ENCODE measurements around the gene KDM4B. TPM values are rescaled to one million over a fixed set of nuclear protein-coding genes. Genes with fewer than 3 reads are reported as not detected.

The KDM4B gene
- total RNA-seq, 4 donors from 2014 or later: 26.6 to 84.2 (median 39.9) TPM

GRCh38 chr19:5057860-5058259, 88.9 kb downstream of the KDM4B start:
- H3K27ac ChIP-seq: no peak overlapping the region
- H3K4me1 ChIP-seq: no peaks in the 10 kb centered on the region
- H3K9me3 ChIP-seq: peaks cover 0 to 2% of the 10 kb centered on the region in 2 donors
- TF ChIP-seq POLR2AphosphoS5 (IDR thresholded peaks at IDR 0.05) (no peak), POLR2A (IDR thresholded peaks at IDR 0.05) (no peak), EP300 (IDR thresholded peaks at IDR 0.05; ENCODE audit: low read depth) (no peak)
- TF ChIP-seq, protein P1, sequence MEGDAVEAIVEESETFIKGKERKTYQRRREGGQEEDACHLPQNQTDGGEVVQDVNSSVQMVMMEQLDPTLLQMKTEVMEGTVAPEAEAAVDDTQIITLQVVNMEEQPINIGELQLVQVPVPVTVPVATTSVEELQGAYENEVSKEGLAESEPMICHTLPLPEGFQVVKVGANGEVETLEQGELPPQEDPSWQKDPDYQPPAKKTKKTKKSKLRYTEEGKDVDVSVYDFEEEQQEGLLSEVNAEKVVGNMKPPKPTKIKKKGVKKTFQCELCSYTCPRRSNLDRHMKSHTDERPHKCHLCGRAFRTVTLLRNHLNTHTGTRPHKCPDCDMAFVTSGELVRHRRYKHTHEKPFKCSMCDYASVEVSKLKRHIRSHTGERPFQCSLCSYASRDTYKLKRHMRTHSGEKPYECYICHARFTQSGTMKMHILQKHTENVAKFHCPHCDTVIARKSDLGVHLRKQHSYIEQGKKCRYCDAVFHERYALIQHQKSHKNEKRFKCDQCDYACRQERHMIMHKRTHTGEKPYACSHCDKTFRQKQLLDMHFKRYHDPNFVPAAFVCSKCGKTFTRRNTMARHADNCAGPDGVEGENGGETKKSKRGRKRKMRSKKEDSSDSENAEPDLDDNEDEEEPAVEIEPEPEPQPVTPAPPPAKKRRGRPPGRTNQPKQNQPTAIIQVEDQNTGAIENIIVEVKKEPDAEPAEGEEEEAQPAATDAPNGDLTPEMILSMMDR (IDR thresholded peaks at IDR 0.05): no peak
- in situ Hi-C loops (cut with MboI; ENCODE audit: low pct_ligation_motif_present in 1 of 4, low pct_unique_long_range_greater_than_20kb in 1 of 4, low sequenced_read_pairs in 3 of 4): loop anchor here in 1 of 4 donors (25.0 kb wide), 1 partner anchor 529 kb away; no protein-coding TSS in a partner anchor
- no peak overlapping the region for H3K4me3 ChIP-seq
- H3K27me3 ChIP-seq: no peaks in the 10 kb centered on the region
- intact Hi-C loops (cut with DNase I; ENCODE audit: low total_unique reads): no loop called here
- no peak for DNase-seq
- H3K36me3 ChIP-seq: peaks cover 0 to 5% (median under 1%) of the 10 kb centered on the region in 4 donors
- WGBS, 2 donors (ENCODE audit: low coverage in 1 of 2): 88% methylated on average over 5 of the region's 5 CpGs; no CpG with 5 or more reads in 1 of the 2 donors

DNA sequence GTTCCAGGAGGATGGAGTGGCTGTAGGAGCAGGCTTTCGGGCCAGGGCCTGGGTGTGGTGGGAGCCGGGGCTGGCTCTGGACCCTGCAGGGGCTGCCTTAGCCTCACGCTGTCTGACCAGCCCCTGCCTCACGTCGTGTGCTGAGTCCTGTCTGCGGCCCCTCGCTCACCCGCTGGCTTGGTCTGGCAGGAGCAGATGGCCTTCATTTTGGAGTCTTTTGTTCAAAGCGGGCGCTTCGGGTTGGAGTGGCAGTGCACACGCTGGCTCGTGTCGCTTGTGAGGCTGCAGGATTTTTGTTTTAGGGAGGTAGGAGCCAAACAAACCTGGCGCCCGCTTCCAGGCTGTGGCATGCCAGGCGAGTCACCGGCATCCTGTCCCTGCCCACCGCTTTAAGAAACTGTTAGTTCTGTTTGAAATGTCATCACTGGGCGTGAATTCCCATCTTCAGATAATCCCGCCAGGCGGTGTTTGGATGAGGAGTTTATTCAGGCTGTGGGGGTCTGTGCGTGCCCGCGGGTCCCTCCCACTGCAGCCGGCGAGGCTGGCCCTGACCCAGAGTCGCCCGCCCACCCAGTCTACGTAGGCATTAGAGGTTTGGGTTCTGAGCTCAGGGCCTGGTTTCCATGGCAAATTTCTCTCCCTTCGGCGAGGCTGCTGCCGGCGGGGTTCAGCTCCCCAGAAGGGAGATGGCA, 89.8 kb downstream of the KDM4B start:
- TF ChIP-seq EP300 (IDR thresholded peaks at IDR 0.05; ENCODE audit: low read depth) (no peak), POLR2AphosphoS5 (IDR thresholded peaks at IDR 0.05) (no peak), POLR2A (IDR thresholded peaks at IDR 0.05) (no peak)
- TF ChIP-seq, protein P1 (IDR thresholded peaks at IDR 0.05): no peak
- no peak overlapping the region for H3K4me3 ChIP-seq
- no peak for DNase-seq
- H3K27ac ChIP-seq: no peak overlapping the region
- in situ Hi-C loops (cut with MboI; ENCODE audit: low pct_ligation_motif_present in 1 of 4, low pct_unique_long_range_greater_than_20kb in 1 of 4, low sequenced_read_pairs in 3 of 4) (loop anchor here in 1 of 4 donors (25.0 kb wide), 1 partner anchor 529 kb away; no protein-coding TSS in a partner anchor), intact Hi-C loops (cut with DNase I; ENCODE audit: low total_unique reads) (no loop called here)
- H3K36me3 ChIP-seq: peaks cover 0 to 10% (median 3%) of the 10 kb centered on the region in 4 donors
- H3K4me1 ChIP-seq: no peaks in the 10 kb centered on the region
- WGBS, 2 donors (ENCODE audit: low coverage in 1 of 2): 91 to 93% methylated on average over 3 to 26 of the region's 34 CpGs
- H3K27me3 ChIP-seq: no peaks in the 10 kb centered on the region
- peaks cover 0 to 4% of the 10 kb centered on the region in 2 donors for H3K9me3 ChIP-seq

DNA sequence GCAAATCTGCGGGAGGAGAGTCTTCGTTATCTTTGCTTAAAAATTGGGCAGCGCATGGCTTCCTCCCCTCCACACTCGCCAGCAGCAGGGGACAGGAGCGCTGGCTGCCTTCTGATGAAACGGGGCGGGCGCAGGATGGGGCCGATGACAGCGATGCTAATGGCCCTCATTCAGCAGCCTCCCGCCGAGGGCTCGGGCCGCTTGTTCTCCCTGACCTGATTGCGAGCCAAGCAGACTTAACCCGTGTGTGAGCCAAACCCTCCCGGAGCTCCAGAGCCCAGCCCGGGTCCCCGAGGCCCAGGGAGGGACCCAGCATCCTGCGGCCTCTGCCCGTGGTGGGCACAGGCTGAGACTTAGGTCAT, 90.3 kb downstream of the KDM4B start:
- Histone ChIP-seq H3K4me1 (no peaks in the 10 kb centered on the region), H3K9me3 (peaks cover 0 to 4% of the 10 kb centered on the region in 2 donors), H3K27me3 (no peaks in the 10 kb centered on the region), H3K4me3 (no peak overlapping the region), H3K27ac (no peak overlapping the region), H3K36me3 (peaks cover 0 to 10% (median 3%) of the 10 kb centered on the region in 4 donors)
- DNase-seq: no peak
- in situ Hi-C loops (cut with MboI; ENCODE audit: low pct_ligation_motif_present in 1 of 4, low pct_unique_long_range_greater_than_20kb in 1 of 4, low sequenced_read_pairs in 3 of 4): loop anchor here in 1 of 4 donors (25.0 kb wide), 1 partner anchor 528 kb away; no protein-coding TSS in a partner anchor
- TF ChIP-seq EP300 (IDR thresholded peaks at IDR 0.05; ENCODE audit: low read depth): no peak
- TF ChIP-seq POLR2A (IDR thresholded peaks at IDR 0.05): no peak
- TF ChIP-seq POLR2AphosphoS5 (IDR thresholded peaks at IDR 0.05): no peak
- TF ChIP-seq, protein P1 (IDR thresholded peaks at IDR 0.05): no peak
- intact Hi-C loops (cut with DNase I; ENCODE audit: low total_unique reads): no loop called here
- 88% methylated on average over 16 of the region's 21 CpGs; no CpG with 5 or more reads in 1 of the 2 donors for WGBS, 2 donors (ENCODE audit: low coverage in 1 of 2)

DNA sequence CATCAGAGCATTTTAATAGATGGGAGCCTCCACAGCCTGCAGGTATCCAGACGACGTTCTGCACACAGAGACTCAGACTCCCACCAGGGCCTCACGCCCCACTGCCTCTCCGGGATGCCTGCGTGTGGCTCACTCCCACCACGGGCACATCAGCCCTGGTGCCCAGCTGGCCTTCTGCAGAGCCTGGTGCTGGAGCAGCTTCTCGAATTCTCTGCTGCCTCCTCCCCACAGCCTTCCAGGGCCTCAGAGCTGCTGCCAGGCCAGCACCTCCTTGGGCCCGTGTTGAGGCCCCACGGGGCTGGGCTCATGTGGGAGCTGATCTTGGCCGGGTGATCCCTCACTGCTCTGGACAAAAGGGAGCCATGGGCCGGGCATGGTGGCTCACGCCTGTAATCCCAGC, 90.9 kb downstream of the KDM4B start:
- Histone ChIP-seq H3K27me3 (no peaks in the 10 kb centered on the region), H3K9me3 (peaks cover 0 to 4% of the 10 kb centered on the region in 2 donors), H3K4me3 (no peak overlapping the region), H3K4me1 (no peaks in the 10 kb centered on the region), H3K27ac (no peak overlapping the region), H3K36me3 (peaks cover 0 to 10% (median 3%) of the 10 kb centered on the region in 4 donors)
- no peak for DNase-seq
- in situ Hi-C loops (cut with MboI; ENCODE audit: low pct_ligation_motif_present in 1 of 4, low pct_unique_long_range_greater_than_20kb in 1 of 4, low sequenced_read_pairs in 3 of 4): loop anchor here in 1 of 4 donors (25.0 kb wide), 1 partner anchor 528 kb away; no protein-coding TSS in a partner anchor
- TF ChIP-seq, protein P1 (IDR thresholded peaks at IDR 0.05): no peak
- no peak for TF ChIP-seq EP300 (IDR thresholded peaks at IDR 0.05; ENCODE audit: low read depth)
- no peak for TF ChIP-seq POLR2AphosphoS5 (IDR thresholded peaks at IDR 0.05)
- no peak for TF ChIP-seq POLR2A (IDR thresholded peaks at IDR 0.05)
- 89% methylated on average over 7 of the region's 12 CpGs; no CpG with 5 or more reads in 1 of the 2 donors for WGBS, 2 donors (ENCODE audit: low coverage in 1 of 2)
- intact Hi-C loops (cut with DNase I; ENCODE audit: low total_unique reads): no loop called here

Data from transverse colon (tissue), 4 donors.